ENCODE measurements around the gene FMNL3. TPM values are rescaled to one million over a fixed set of nuclear protein-coding genes. Genes with fewer than 3 reads are reported as not detected.

Gene FMNL3
- polyA plus RNA-seq, 1 experiment, result 15.8 TPM

DNA sequence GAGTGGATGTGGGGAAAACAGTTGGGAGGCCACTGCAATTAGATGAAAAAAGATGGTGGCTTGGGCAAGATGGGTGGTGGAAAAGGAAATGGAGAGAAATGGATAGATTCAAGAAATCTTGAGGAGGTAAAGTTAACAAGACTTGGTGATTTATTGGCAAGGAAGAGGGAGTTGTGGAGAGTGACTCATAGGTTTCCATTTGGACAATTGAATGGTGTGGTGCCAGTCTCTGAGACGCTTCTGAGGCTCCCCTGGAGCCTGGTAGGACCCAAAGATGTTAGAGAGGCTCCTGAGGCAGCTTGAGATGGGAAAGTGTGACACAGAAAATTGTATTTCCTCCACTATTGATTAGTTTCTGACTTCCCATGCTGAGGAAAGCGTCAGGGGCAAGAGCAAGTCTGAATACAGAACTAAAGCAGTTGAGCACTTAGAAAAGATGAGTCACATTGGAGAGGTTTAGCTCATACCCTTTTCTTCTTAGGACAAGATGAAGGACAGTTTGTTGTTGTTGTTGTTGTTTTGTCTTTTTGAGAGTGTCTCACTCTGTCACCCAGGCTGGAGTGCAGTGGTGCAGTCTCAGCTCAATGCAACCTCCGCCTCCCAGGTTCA is 79.3 kb downstream of the FMNL3 start:
- ChIA-PET CTCF (interaction anchor here (1.3 to 3.2 kb wide), 2 partner anchors 10 to 113 kb away, joined by 6 to 15 read pairs; partner anchors contain the start of gene TMBIM6), POLR2A (interaction anchor here (0.6 to 0.9 kb wide), 2 partner anchors 9 to 65 kb away, joined by 3 to 4 read pairs; no protein-coding TSS in a partner anchor)
- no peak overlapping the region for H3K27ac ChIP-seq (ENCODE audit: low read depth, low read length)
- H3K27me3 ChIP-seq (ENCODE audit: control insufficient read depth, insufficient read depth, low read length), result no peaks in the 10 kb centered on the region
- TF ChIP-seq, protein P1, sequence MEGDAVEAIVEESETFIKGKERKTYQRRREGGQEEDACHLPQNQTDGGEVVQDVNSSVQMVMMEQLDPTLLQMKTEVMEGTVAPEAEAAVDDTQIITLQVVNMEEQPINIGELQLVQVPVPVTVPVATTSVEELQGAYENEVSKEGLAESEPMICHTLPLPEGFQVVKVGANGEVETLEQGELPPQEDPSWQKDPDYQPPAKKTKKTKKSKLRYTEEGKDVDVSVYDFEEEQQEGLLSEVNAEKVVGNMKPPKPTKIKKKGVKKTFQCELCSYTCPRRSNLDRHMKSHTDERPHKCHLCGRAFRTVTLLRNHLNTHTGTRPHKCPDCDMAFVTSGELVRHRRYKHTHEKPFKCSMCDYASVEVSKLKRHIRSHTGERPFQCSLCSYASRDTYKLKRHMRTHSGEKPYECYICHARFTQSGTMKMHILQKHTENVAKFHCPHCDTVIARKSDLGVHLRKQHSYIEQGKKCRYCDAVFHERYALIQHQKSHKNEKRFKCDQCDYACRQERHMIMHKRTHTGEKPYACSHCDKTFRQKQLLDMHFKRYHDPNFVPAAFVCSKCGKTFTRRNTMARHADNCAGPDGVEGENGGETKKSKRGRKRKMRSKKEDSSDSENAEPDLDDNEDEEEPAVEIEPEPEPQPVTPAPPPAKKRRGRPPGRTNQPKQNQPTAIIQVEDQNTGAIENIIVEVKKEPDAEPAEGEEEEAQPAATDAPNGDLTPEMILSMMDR (IDR thresholded peaks at IDR 0.05; ENCODE audit: low read depth, low read length), result no peak
- H3K9me3 ChIP-seq (ENCODE audit: control insufficient read depth, insufficient read depth, low read length), result no peaks in the 10 kb centered on the region; the same call in 1 of the 2 replicates
- no peak for DNase-seq (ENCODE audit: low read depth, low spot score)
- no peak overlapping the region for H3K4me3 ChIP-seq (ENCODE audit: low read depth, low read length)

DNA sequence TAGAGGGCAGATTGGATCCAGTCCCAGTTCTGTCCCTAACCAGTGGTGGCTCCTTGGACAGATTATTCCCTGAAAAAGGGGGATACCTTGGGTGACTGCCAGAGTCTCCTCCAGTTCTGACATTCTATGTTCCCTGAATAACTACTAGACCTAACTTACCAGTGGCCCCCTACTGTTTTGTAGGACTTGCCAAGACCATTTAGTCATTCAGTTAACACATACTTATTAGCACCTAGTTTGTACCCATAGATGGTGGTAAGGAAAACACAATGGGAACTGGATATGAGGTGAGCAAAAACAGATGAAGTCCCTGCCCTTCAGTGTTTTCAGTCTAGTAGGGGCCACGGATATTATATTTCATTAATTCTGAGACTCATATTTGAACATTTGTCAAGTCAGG is 80.4 kb downstream of the FMNL3 start:
- Histone ChIP-seq H3K4me3 (ENCODE audit: low read depth, low read length) (no peak overlapping the region), H3K27me3 (ENCODE audit: control insufficient read depth, insufficient read depth, low read length) (no peaks in the 10 kb centered on the region), H3K27ac (ENCODE audit: low read depth, low read length) (no peak overlapping the region), H3K9me3 (ENCODE audit: control insufficient read depth, insufficient read depth, low read length) (no peaks in the 10 kb centered on the region; the same call in 1 of the 2 replicates)
- no peak for DNase-seq (ENCODE audit: low read depth, low spot score)
- CTCF ChIA-PET, result interaction anchor here (3.2 kb wide), 1 partner anchor 11 kb away, joined by 15 read pairs; no protein-coding TSS in a partner anchor
- POLR2A ChIA-PET, result no interaction called here
- TF ChIP-seq, protein P1 (IDR thresholded peaks at IDR 0.05; ENCODE audit: low read depth, low read length), result no peak

DNA sequence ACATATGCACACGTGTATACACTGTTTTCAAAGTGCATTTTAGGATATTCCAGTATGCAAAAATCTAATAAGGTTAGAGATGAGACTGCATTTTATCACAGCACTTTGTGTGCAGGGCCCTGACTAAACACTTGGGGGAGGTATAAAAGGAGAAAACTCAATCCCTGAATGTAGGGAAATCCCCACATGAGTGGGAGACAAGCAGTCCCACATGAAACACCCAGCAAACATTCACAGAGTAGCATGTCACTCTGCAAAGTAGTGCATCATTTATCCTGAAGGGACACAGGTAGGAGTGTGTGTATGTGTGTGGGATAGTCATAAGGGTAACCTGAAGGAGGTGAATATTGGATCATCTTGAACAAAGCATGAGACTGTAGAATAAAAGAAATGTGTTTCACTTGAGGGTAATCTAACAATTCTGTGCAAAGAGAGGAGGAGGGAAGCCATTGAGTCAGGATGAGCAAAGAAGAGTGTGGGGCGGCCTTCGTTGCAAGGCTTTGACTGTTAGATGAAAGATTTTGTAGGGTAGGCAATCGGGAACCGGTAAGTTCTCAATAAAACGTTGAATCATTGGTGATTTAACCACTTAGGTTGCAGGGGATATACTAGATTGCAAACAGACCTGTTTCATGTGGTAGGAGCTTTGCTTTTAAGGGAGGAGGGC is 80.9 kb downstream of the FMNL3 start:
- no peak for DNase-seq (ENCODE audit: low read depth, low spot score)
- H3K9me3 ChIP-seq (ENCODE audit: control insufficient read depth, insufficient read depth, low read length), result no peaks in the 10 kb centered on the region; the same call in 1 of the 2 replicates
- no peaks in the 10 kb centered on the region for H3K27me3 ChIP-seq (ENCODE audit: control insufficient read depth, insufficient read depth, low read length)
- CTCF ChIA-PET, result no interaction called here
- no peak overlapping the region for H3K27ac ChIP-seq (ENCODE audit: low read depth, low read length)
- H3K4me3 ChIP-seq (ENCODE audit: low read depth, low read length), result no peak overlapping the region
- TF ChIP-seq, protein P1 (IDR thresholded peaks at IDR 0.05; ENCODE audit: low read depth, low read length), result peak; percentile 42
- POLR2A ChIA-PET, result no interaction called here

DNA sequence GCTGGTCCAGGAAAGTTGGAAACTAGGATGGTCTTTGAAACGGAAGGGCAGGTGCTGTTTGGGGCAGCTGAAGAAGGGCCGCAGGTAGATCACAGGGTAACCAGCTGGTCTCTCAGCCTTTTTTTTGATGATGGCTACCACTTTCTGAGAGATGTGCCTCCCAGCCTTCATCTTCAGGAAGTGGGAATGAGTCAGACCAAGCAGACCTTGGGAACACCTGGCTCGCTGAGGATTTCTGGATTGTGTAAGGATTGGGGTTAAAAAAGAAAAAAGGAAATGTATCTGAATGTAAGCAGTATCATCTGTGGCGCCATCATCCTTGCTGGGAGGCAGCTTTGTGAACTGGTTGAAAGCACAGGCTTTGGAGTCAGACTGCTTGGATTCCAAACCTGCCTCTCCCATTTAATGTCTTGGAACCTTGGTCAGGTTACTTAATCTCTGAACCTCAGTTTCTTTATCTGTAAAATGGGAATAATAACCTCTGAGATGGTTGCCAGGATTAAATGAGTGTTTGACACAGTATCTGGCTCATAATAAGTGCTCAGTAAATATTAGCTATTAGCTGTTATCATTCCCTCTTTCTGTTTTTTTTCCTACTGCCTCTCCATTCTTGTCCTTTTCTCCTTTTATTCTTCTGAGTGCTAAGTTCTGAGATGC is 82.2 kb downstream of the FMNL3 start:
- no peak for DNase-seq (ENCODE audit: low read depth, low spot score)
- ChIA-PET POLR2A (interaction anchor here (0.7 kb wide), 1 partner anchor 135 kb away, joined by 7 read pairs; no protein-coding TSS in a partner anchor), CTCF (interaction anchor here (0.9 kb wide), 1 partner anchor 17 kb away, joined by 3 read pairs; no protein-coding TSS in a partner anchor)
- Histone ChIP-seq H3K4me3 (ENCODE audit: low read depth, low read length) (no peak overlapping the region), H3K27ac (ENCODE audit: low read depth, low read length) (peak overlapping the region; percentile 1), H3K9me3 (ENCODE audit: control insufficient read depth, insufficient read depth, low read length) (no peaks in the 10 kb centered on the region; the same call in 1 of the 2 replicates), H3K27me3 (ENCODE audit: control insufficient read depth, insufficient read depth, low read length) (no peaks in the 10 kb centered on the region)
- TF ChIP-seq, protein P1 (IDR thresholded peaks at IDR 0.05; ENCODE audit: low read depth, low read length), result no peak

Data from AG04450 (cell line).